T-helper 2 cell treated with Interferon-gamma antibody and Interleukin-4, amounts not matched to agents 100 ng/mL and 5 ng/mL, for 36 hours (primary cell): ENCODE data around the gene ANO1. TPM values are rescaled to one million over a fixed set of nuclear protein-coding genes. Genes with fewer than 3 reads are reported as not detected.

Experiments
- intact Hi-C: fragments of 100-400 bp; cut with micrococcal nuclease; formaldehyde crosslinking; loops from one replicate; pipeline ENCODE4 v1.15.1; 2023
- total RNA-seq: library from RNA; stranded (reverse); gene quantifications from 2 replicates; pipeline ENCODE4 v1.2.3, GENCODE V29; 2022

ANO1 gene
- total RNA-seq, 1 donor from 2014 or later: not detected

DNA sequence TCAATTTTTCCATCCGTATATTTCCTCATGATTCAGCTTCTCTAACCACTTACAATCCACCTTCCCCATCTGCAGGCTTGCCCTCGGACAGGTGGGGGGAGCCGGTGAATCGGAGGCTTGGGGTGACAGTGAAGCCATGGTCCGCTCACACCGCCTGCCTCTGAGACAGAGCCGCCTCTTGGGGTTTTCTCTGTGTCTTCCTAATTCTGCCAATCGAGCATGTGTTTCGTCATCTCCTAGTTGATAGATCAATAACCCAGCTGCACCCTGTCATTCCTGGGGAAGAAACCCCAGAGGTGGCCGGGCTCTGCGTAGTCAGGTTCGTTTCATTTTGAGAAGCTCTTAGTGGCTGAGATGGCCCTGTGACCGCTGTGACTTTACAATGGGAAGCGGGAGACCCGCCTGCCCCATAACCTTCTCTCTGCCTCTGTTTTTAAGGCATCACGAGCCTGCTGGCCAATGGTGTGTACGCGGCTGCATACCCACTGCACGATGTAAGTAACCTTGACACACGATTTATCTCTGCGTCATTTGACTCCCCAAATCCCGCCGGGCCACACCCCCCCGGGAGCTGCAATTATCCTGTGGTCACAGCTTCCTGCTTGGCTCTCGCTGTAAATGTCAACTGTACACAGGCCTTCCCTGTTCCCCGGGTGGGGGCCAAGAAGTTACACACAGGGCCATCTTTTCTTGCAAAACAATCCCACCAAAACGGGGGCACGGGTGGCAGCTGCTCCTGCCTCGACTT is 33.3 kb downstream of the ANO1 start:
- intact Hi-C loops: no loop called here

DNA sequence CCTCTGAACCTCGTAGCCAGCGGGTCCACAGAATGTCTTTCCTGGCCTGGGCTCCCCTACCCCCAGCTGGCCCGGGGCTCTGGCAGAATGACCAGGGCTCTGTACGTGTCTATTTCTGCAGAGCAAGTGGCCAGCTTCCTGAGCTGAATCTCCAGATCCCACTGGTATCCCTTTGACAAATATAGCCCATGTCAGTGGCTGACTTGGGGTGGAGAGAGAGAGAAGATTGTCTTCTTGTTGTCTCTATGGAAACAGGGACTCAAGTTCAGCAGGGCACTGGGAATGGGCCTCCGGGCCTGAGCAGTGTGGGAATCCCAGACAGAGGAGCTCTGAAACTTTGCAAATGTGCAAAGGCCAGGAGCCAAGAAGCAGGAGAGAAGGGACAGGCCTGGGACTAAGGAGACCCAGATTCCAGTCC is 33.9 kb downstream of the ANO1 start:
- intact Hi-C loops: no loop called here

DNA sequence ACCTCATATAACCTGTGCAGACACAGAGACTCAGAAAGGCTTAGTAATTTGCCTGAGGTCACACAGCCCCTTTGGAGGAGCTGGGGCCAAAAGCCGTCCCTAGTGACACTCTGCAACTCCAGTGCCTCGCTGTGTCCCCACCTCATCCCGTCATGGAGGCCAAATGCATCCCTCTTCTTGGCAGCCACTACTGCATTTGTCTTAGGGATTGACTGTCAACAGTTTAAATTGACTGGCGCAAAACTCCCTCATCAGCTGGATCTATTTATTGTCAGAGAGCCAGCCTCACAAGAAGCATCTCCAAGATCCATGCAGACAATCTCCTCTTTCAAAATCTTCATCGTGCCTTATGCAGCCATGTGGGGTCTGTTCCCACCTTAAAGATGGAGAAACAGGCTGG is 35.7 kb downstream of the ANO1 start:
- intact Hi-C loops: no loop called here

DNA sequence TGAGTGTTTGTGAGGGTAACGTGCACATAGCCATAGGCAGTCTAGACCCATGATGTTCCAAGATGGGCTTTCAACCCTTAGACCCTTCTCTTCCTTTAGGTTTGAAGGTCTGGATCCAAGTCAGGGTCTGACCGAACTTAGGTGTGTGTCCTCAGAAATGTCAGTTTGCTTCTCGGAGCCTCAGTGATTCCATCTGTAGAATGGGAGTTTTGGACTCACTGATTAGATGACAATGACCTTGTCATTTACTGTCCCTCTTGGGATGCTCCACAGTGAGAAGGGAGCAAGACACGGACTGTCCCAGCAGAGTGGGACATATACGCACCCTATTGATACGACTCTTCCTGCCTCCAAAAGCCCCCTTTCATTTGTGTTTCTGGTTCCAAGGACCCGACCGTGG is 37.7 kb downstream of the ANO1 start:
- intact Hi-C loops: no loop called here

DNA sequence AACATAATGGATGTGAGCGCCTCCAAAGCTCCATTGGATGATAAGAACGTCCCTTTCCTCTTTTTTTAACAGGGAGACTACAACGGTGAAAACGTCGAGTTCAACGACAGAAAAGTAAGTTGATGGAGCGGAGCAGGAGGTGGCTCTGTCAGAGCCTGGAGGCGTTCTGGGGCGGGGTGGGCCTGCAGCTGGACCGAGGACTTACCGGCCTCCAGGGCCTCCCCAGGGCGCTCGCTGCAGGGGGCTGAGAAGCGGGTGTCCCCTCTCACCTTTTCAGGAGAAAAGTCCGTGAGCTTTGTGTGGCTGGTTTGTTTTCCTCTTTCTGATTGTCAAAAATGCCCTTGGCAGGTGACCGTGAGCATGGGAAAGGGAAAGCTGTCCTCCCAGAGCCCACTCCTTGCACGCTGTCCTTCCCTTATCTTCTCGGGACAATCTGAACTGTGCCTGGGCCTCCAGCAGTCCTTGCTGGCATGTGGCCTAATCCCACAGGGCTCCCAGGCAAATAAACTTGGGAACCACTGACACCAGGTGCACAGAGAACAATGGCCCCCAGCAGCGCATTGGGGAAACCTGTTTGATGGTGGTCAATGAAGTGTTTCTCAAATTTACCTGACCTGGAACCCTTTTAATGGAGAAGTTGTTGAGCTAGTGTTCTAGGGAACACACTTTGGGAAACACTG is 38.4 kb downstream of the ANO1 start:
- intact Hi-C loops: no loop called here

DNA sequence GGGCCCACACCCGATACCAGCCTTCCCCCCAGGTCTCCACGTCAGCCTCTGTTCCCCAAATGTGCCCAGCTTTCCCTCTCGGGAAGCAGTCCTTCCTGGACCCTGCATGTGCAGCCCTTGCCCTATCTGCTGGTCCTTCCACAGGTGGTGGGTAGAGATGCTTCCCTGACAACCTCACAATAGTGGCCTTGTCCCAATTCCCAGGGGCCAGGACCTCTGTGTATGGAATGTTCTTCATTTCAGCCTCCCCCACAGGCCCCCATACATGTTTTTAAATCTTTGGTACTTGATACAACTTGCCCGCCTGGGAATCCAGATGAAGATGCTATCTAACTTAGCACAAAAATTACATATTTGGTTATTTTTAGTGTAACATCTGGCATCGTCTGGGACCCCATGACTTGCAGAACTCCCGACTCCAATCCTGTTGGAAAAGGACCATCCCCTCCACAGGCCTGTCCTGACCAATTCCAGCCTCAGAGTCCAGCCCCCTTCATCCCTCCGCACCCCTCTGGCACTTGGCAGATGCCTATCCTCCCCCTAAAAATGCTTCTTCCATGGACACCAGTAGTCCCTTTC is 39.5 kb downstream of the ANO1 start:
- intact Hi-C loops: no loop called here

DNA sequence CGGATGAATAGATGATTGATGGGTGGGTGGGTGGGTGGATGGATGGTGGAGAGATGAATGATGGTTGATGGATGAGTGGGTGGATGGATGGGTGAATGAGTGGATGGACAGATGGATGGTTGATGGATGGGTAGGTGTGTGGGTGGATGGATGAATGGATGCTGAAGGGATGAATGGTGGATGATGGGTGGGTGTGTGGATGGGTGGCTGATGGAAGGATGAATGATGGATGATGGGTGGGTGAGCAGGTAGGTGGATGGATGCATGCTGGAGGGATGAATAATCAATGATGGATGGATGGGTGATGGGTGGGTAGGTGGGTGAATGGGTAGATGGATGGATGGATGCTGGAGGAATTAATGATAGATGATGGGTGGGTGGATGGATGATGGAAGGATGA is 40.5 kb downstream of the ANO1 start:
- intact Hi-C loops: no loop called here

DNA sequence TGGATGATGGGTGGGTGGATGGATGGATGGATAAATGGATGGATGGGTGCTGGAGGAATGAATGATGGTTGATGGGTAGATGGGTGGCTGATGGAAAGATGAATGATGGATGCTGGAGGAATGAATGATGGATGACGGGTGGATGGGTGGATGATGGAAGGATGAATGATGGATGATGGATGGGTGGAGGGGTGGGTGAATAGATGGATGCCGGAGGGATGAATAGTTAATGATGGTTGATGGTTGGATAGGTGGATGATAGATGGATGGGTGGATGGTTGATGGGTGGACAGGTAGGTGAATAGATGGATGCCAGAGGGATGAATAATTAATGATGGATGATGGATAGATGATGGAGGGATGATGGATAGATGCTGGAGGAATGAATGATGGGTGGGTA is 41.4 kb downstream of the ANO1 start:
- intact Hi-C loops: no loop called here

DNA sequence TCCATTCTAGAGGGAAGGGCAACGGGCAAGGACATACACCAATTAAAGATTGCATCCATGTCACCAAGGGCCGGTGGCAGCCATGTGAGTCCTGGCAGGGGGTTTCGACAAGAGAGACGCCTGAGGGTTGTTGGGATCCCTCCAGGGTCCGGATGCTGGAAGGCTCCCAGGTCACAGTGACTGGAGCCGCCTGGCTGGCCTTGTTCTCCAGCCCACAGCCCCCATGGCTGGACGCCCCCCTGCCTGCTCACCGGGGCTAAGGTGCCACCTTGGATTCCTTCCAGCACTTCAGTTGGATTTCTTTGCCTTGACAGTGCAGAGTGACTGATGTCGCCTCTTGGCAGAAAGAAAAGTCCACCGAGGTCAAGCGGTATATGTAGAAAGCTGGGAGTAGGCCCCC is 42.6 kb downstream of the ANO1 start:
- intact Hi-C loops: no loop called here

DNA sequence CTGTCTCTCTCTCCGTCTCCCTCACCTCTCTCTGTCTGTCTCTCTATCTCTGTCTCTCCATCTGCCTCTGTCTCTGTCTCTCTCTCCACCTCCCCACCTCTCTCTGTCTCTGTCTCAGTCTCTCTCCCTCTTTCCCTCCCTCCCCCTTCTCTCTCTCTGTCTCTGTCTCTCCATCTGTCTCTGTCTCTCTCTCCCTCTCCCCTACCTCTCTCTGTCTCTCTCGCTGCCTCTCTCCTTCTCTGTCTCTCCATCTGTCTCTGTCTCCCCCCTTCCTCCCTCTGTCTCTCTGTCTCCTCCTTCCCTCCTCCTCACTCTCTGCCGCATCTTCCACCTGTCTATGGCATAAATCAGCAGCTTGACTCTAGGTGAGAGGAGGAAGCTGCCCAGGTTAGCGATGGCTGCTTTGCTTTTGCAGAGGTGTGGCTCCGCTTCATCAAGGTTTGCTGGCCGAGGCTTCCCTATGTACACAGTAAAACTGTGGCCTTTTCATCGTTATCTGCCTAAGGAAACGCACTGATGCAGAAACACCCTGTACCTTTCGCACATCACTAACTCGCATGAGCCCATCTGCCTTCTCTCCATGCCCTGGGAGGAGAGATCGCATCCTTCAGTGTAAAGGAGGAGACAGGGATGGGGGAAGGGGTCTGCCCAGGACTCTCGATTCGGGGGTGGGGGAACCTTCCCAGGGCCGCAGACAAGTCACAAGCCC is 44.5 kb downstream of the ANO1 start:
- intact Hi-C loops: no loop called here

DNA sequence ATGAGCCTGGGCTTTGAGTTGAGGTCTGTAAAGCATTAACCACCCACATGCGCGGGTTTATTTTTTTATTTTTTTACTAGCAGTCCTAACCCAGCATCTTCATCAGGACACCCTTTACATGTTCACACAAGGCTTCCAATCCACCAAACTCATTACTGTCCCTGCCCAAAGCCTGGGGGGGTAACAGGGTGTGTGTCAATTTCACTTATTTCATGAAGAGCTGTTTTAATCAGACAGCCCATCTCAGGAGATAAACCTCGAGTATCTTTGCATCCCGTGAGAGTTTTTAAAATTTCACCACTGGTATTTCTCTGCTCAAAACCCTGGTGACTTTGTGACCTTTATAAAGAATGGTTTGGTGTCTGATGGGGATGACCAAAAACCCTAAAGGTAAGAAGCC is 45.6 kb downstream of the ANO1 start:
- intact Hi-C loops: no loop called here

DNA sequence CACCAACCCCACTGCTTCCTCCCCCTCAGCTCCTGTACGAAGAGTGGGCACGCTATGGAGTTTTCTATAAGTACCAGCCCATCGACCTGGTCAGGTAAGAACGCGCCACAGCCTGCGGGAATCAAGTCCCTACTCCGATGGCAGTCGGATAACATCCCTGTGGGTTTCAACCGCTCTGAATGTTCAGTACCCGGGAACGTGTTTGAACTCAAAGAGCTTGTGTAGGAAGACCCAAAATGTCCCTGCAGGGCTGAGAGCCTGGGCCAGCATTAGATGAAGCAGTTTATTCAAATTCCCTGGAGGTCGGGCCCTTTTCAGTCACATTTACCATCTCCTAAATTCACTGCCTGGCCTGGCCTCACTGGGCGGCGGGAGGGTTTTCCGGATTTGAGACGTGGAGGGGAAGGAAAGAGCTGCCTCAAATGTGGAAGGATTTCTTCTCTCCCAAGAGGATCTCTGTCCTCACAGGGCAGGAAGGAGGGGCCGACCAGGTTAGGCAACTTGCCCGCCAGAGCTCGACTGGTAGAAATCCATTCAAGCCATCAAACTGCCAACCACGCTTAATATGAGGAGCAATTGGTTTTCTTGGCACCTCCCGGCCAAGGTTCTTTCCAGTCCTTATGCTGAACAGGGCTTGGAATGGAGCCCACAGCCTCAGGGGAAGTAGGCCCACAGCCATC is 46.3 kb downstream of the ANO1 start:
- intact Hi-C loops: no loop called here

DNA sequence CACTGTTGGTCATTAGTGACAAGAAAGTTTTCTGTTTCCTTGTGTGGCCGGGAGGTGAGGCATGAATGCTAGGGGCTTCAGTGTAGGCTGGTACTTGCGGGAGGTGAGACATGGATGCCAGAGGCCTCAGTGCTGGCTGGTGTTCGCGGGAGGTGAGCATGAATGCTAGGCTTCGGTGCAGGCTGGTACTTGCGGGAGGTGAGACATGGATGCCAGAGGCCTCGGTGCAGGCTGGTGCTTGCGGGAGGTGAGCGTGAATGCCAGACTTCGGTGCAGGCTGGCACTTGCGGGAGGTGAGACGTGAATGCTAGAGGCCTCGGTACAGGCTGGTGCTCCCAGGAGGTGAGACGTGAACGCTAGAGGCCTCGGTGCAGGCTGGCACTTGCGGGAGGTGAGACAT is 48.4 kb downstream of the ANO1 start:
- intact Hi-C loops: no loop called here

DNA sequence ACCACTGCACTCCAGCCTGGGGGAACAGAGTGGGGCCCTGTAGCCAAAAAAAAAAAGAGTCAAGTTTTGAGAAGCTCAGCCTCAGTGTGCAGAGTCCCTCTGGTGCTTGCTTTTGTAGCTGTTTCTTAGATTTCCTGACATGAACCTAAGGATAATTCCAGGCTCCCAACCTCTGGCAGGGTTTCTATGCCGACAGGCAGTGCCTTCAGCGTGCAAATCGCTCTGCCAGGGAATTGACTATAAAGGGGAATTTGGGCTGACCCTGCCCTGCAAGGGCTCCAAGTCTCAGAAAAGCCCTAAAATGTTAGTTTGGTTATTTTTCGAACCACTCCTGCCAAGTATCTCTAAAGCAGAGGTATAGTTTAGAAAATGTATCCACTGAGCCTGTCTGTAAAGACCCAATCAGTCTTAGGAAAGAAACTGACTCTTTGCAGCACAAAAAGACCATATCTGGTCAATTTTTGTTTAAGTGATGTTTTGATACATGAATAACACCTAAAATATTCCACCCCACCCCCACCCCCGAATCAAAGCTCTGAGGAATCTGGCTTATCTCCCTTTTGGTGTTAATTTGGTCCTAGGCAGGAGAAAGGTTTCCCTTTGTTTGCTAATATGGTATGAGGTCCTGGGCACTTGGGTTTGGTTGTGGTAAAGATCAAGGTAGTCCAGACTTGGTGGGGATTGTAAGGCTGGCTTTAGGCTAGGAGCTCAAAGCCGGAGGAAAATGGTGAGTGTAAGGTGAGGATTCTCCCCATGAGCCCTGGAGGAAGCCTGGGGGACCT is 49.7 kb downstream of the ANO1 start:
- intact Hi-C loops: no loop called here

DNA sequence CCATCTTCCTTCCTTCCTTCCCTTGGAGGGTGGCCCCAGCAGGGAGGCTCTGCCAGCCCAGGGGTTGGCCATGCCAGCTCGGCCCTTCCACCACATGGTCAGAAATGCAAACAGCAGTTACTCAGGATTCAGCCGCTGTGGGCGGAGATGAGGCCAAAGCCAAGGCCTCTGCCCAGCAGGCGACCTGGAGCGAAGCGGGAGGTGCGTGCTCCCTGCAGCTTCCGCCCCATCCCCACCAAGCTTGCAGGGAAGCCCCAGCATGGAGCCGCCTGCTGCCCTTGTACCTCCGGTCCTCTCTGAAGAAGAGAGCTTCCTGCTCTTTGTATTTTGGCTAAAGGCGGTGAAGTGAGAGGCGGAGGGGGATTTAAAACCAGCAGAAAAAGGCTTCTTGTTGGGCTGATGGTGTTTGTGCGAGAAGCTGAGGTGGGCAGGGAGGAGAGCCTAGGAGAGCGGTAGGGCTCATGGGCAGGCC is 50.4 kb downstream of the ANO1 start:
- intact Hi-C loops: no loop called here

DNA sequence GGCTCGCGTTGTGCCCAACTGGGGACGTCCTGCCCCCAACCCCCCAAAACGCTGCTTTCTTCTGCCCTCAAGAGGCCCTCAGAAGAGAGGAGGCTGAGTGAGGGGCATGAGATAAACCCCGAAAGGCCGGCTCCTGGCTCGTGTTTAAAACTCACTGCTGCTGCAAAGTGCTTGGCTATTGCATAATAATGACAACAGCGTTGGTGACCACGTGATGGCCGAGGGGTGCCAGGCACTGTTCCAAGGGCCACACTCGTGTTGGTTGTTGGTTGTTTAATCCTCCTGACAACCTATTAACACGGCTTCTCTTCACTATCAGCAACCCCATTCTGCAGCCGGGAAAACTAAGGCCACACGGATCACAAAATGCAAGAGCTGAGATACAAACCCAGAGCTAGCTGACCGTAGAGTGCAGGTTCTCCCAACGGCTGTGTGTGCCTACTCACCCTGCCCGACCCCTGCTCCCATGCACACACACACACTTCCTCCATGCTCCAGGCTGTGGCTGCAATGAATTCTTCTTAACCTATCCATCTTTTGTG is 51.0 kb downstream of the ANO1 start:
- intact Hi-C loops: no loop called here

DNA sequence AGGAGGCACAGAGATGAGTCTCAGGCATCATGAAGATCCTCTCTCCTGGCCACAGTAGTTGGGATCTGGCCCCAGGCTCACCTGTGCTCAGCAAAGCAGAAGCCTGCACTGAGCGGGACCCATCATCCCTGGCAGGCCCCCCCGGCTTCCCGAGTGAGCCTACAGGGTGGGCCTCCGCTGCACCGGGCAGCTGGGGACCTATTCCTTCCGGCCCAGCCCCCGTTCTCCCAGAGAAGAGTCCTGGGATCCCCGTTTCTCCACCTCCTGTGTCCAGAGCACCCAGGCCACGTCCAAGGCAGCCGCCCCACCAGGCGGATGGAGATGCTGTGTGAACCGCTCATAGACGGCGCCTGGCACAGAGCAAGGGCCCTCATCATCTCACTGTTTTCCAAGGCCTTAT is 52.5 kb downstream of the ANO1 start:
- intact Hi-C loops: no loop called here

DNA sequence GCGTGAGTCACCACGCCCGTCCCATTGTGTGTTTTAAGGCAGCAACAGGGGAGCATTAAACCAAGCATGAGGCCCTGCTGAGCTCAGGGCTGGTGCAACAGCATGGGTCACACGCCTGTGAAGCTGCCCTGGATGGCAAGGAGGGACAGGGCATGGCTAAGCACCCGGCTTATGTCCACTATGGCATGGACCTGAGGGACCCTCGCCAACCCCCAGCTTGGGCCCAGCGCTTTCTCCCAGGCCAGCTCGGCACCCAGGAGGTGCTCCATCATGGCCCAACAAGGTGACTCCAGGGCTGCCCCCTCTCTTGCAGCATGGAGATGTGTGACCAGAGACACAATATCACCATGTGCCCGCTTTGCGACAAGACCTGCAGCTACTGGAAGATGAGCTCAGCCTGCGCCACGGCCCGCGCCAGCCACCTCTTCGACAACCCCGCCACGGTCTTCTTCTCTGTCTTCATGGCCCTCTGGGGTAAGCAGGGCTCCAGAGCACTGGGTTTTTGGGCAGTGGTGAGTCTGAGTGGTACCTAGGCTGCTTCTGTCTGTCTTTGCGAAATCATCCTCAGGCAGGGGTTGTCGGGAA is 53.6 kb downstream of the ANO1 start:
- intact Hi-C loops: no loop called here

DNA sequence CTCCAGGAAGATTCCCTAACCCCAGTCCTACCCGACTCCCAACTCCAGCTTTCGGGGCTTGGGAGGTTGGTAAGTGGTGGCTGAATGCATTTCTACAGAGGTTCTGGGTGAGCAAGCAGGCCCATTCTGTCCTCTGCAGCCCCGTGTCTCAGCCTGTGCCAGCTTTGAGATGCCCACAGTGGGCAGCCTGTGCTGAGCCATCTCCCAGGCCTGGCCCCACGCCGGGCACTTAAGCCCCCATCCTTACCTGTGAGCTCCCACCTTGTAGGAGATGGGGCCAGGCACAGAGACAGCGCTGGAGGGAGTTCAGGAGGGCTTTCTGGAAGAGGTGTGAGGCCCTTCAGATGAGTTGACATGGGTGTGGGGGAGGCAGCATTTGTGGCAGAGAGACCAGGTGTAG is 54.5 kb downstream of the ANO1 start:
- intact Hi-C loops: no loop called here

DNA sequence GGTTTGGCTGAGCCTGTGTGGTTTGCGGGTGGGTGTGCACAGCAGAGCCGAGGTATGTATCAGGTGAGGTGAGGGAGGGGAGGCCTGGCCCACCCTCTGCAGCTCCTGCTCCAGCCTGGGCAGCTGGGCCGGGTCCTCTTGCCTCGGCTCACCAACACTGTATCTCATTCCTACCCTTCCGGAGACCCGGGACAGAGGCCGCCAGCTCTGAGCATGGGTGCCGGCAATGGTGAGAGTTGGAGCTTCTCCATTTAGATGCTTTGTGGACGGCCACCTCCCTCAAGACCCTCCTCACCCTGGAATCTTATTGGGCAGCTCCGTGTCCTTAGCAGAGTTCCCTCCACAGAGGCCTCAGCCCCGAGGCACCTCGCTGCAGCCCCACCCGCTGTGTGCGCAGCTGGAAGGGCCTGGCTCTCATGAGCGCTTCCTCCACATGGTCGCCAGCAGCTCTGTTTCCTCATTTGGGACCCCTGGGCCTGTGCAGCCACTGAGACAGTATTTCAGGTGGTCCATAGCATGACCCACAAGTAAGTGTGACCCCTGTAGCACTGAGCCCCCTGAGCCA is 55.7 kb downstream of the ANO1 start:
- intact Hi-C loops: no loop called here
